ENCODE measurements around the gene IDH2. TPM values are rescaled to one million over a fixed set of nuclear protein-coding genes. Genes with fewer than 3 reads are reported as not detected.

IDH2 gene
- total RNA-seq, 1 donor from 2014 or later = 218 TPM

DNA sequence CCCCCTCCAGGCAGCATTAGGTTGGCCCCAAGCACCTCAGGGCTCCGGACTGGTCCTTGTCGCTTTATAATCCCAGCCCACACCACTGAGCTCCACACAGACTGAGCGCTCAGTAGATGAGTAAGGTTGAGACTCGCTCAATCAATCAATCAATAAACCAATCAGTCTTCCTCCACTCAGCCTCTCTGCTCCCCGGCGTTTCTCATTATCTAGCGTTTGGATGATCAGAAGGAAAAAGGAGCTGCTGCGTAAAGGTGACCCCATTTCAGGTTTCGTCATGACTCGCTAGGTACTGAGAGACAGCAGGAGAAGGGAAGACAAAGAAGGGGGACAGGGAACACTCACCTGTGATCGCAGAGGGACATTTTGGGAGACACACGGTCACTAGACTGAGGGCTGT is 59.9 kb downstream of the IDH2 start:
- Mint-ChIP-seq H3K4me3 (peak overlapping the region; percentile 36), H3K36me3 (ENCODE audit: low read depth) (no peaks in the 10 kb centered on the region), H3K27ac (ENCODE audit: unreplicated experiment) (peak overlapping the region; percentile 94), H3K9me3 (no peaks in the 10 kb centered on the region), H3K4me1 (peaks cover 78% of the 10 kb centered on the region), H3K27me3 (ENCODE audit: low read depth) (no peaks in the 10 kb centered on the region)
- TF ChIP-seq, protein P1, sequence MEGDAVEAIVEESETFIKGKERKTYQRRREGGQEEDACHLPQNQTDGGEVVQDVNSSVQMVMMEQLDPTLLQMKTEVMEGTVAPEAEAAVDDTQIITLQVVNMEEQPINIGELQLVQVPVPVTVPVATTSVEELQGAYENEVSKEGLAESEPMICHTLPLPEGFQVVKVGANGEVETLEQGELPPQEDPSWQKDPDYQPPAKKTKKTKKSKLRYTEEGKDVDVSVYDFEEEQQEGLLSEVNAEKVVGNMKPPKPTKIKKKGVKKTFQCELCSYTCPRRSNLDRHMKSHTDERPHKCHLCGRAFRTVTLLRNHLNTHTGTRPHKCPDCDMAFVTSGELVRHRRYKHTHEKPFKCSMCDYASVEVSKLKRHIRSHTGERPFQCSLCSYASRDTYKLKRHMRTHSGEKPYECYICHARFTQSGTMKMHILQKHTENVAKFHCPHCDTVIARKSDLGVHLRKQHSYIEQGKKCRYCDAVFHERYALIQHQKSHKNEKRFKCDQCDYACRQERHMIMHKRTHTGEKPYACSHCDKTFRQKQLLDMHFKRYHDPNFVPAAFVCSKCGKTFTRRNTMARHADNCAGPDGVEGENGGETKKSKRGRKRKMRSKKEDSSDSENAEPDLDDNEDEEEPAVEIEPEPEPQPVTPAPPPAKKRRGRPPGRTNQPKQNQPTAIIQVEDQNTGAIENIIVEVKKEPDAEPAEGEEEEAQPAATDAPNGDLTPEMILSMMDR (conservative IDR thresholded peaks at IDR 0.05) = no peak
- no peak for DNase-seq (ENCODE audit: low read depth, low spot score)

DNA sequence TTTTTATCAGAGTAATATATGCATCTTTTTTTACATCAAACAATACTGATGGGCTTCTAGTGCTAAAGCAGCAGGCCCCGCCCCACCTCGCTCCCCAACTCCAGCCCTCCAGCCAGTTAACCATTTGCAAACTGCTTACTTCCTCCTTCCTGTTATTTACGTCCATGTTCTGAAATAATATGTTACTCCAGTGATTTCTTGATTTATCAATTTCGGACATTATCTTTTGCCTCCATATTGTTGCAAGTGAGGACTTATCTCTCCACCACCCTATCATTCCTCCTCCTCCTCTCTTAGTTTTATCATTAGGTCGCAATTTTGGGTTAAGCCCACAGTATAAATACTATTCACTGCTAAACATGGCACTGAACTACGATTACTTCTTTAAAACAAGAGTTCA is 61.6 kb downstream of the IDH2 start:
- Mint-ChIP-seq H3K36me3 (ENCODE audit: low read depth) (no peaks in the 10 kb centered on the region), H3K9me3 (no peaks in the 10 kb centered on the region), H3K27ac (ENCODE audit: unreplicated experiment) (peak overlapping the region; percentile 13), H3K27me3 (ENCODE audit: low read depth) (no peaks in the 10 kb centered on the region), H3K4me1 (peaks cover 90% of the 10 kb centered on the region), H3K4me3 (peak overlapping the region; percentile 0)
- TF ChIP-seq, protein P1 (conservative IDR thresholded peaks at IDR 0.05) = no peak
- DNase-seq (ENCODE audit: low read depth, low spot score) = no peak

DNA sequence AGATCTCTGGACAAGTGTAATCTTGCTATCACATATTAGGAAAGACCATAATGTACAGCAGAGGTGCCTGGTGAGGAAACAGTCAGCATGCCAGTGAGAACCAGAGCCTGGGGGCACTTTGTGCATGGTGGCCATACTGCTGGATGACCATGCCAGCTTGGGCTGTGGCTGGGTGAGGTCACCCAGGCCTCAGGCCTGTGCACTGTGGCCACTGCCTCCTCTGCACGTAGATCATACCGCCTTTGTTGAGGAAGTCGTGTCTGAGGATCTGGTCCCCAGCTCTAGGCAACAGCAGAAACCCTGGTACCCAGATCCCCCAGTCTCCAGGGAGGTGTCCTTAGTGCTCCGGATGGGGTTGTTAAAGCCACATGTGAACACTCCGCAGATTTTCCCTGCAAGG is 62.3 kb downstream of the IDH2 start:
- peak overlapping the region; percentile 31 for H3K27ac Mint-ChIP-seq (ENCODE audit: unreplicated experiment)
- H3K27me3 Mint-ChIP-seq (ENCODE audit: low read depth) = no peaks in the 10 kb centered on the region
- no peak for DNase-seq (ENCODE audit: low read depth, low spot score)
- peak overlapping the region; percentile 0 for H3K4me3 Mint-ChIP-seq
- peaks cover 90% of the 10 kb centered on the region for H3K4me1 Mint-ChIP-seq
- H3K36me3 Mint-ChIP-seq (ENCODE audit: low read depth) = no peaks in the 10 kb centered on the region
- TF ChIP-seq, protein P1 (conservative IDR thresholded peaks at IDR 0.05) = no peak
- H3K9me3 Mint-ChIP-seq = no peaks in the 10 kb centered on the region

DNA sequence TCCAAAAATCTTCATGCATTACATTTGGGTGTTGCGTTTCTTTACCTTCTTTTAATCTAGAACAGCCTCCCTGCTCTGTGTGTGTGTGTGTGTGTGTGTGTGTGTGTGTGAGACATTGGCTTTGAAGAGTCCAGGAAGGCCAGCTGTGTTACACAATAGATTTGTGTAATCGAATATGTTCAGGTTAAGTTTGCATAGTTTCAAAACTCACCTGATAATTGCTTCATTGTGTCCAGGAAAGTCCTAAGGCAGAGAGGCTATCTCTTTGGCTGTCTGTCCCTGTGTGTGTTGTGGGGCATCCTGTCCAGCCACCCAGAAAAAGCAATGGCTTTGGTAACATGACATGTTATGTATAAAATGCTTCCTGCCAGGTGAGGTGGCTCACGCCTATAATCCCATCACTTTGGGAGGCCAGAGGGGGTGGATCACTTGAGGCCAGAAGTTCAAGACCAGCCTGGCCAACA is 63.6 kb downstream of the IDH2 start:
- TF ChIP-seq, protein P1 (conservative IDR thresholded peaks at IDR 0.05) = no peak

DNA sequence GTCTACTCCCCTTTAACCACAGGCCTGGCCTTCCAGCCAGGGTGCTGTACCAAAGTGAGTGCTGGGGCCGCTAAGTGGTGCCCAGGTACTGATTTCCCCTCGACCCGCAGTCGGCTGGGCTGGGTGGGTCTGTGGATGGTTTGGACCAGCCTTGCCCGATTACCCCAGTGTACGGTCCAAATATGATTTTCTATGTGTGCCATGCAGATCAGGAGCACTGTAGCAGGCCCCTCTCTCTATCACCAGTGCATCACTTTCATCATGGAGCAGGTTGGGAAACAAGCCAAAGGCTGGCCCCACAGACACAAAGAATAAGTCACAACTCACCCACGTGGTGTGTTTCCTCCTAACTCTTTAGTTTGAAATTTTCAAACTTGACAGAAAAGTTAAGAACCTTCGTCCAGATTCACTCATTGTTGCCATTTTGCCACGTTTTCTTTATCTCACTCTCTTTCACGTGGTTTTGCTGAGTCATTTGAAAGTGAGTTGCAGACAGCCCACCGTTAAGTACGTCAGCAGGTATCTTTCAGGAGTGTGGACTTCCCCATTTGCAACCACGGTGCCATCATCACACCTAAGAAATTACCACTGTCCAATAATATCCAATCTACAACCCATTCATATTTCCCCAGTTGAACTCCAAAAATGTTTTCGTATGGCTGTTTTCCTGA is 64.2 kb downstream of the IDH2 start:
- no peak for DNase-seq (ENCODE audit: low read depth, low spot score)
- Mint-ChIP-seq H3K4me1 (peaks cover 91% of the 10 kb centered on the region), H3K36me3 (ENCODE audit: low read depth) (no peaks in the 10 kb centered on the region), H3K27me3 (ENCODE audit: low read depth) (no peaks in the 10 kb centered on the region), H3K9me3 (no peaks in the 10 kb centered on the region), H3K27ac (ENCODE audit: unreplicated experiment) (peak overlapping the region; percentile 5), H3K4me3 (peak overlapping the region; percentile 41)
- TF ChIP-seq, protein P1 (conservative IDR thresholded peaks at IDR 0.05) = no peak

More for the DNA sequence above, 63.6 kb downstream of the IDH2 start:
- peaks cover 91% of the 10 kb centered on the region for H3K4me1 Mint-ChIP-seq
- no peak overlapping the region for H3K27ac Mint-ChIP-seq (ENCODE audit: unreplicated experiment)
- H3K36me3 Mint-ChIP-seq (ENCODE audit: low read depth) = no peaks in the 10 kb centered on the region
- no peak for DNase-seq (ENCODE audit: low read depth, low spot score)
- H3K27me3 Mint-ChIP-seq (ENCODE audit: low read depth) = no peaks in the 10 kb centered on the region
- no peaks in the 10 kb centered on the region for H3K9me3 Mint-ChIP-seq
- peak overlapping the region; percentile 41 for H3K4me3 Mint-ChIP-seq
